H9 (cell line): ENCODE data around the gene METTL21C. TPM values are rescaled to one million over a fixed set of nuclear protein-coding genes. Genes with fewer than 3 reads are reported as not detected.

Source experiments
- DNase-seq: peaks from one replicate; pipeline ENCODE4 v3.0.0-alpha.2; 2017
- H2AFZ ChIP-seq: one replicate; pipeline ENCODE4 v1.6.1; 2013; ENCODE audit warnings: mild to moderate bottlenecking, low read length, control low read depth, moderate library complexity
- H2AK5ac ChIP-seq: 2 replicates; pipeline ENCODE4 v1.6.1; 2013; ENCODE audit warnings: low read length, control low read depth, mixed read lengths; ENCODE audit not compliant: insufficient read length
- H2BK120ac ChIP-seq: one replicate; pipeline ENCODE4 v1.6.1; 2013; ENCODE audit warnings: low read depth, mild to moderate bottlenecking, low read length, control low read depth, inconsistent platforms; ENCODE audit not compliant: poor library complexity, severe bottlenecking
- H2BK12ac ChIP-seq: 2 replicates; pipeline ENCODE4 v1.6.1; 2013; ENCODE audit warnings: low read length, control low read depth, mixed read lengths, low read depth; ENCODE audit not compliant: insufficient read length
- H2BK15ac ChIP-seq: 2 replicates; pipeline ENCODE4 v1.6.1; 2013; ENCODE audit warnings: low read depth, low read length, control low read depth
- H2BK20ac ChIP-seq: one replicate; pipeline ENCODE4 v1.6.1; 2013; ENCODE audit warnings: low read depth, mild to moderate bottlenecking, low read length, control low read depth, inconsistent platforms; ENCODE audit not compliant: poor library complexity, severe bottlenecking
- H2BK5ac ChIP-seq: 2 replicates; pipeline ENCODE4 v1.6.1; 2013; ENCODE audit warnings: low read length, control low read depth, mixed read lengths; ENCODE audit not compliant: insufficient read length
- H3K14ac ChIP-seq: 2 replicates; pipeline ENCODE4 v1.6.1; 2013; ENCODE audit warnings: low read length, control low read depth; ENCODE audit not compliant: insufficient read depth
- H3K18ac ChIP-seq: 2 replicates; pipeline ENCODE4 v1.6.1; 2013; ENCODE audit warnings: low read depth, mild to moderate bottlenecking, mixed read lengths, low read length, control low read depth; ENCODE audit not compliant: insufficient read length
- H3K23ac ChIP-seq: 2 replicates; pipeline ENCODE4 v1.6.1; 2013; ENCODE audit warnings: low read length, control low read depth, mixed read lengths, low read depth; ENCODE audit not compliant: insufficient read length
- H3K23me2 ChIP-seq: 2 replicates; pipeline ENCODE4 v1.6.1; 2013; ENCODE audit warnings: low read depth, mild to moderate bottlenecking, mixed read lengths, low read length, control low read depth; ENCODE audit not compliant: insufficient read length, poor library complexity, severe bottlenecking
- H3K27ac ChIP-seq: 2 replicates; pipeline ENCODE4 v1.5.1; 2013; ENCODE audit warnings: low read length, control low read depth, mixed read lengths, low read depth; ENCODE audit not compliant: insufficient read length
- H3K27me3 ChIP-seq: 2 replicates; pipeline ENCODE4 v1.6.1; 2013; ENCODE audit warnings: low read length, control low read depth, inconsistent platforms; ENCODE audit not compliant: insufficient read depth
- H3K4ac ChIP-seq: 2 replicates; pipeline ENCODE4 v1.6.1; 2013; ENCODE audit warnings: low read depth, mild to moderate bottlenecking, control low read depth, inconsistent platforms, low read length, moderate library complexity
- H3K4me1 ChIP-seq: 2 replicates; pipeline ENCODE4 v1.6.1; 2013; ENCODE audit warnings: low read length, control low read depth, inconsistent platforms; ENCODE audit not compliant: insufficient read depth
- H3K4me2 ChIP-seq: 2 replicates; pipeline ENCODE4 v1.6.1; 2013; ENCODE audit warnings: low read length, control low read depth, mixed read lengths; ENCODE audit not compliant: insufficient read length, insufficient read depth
- H3K56ac ChIP-seq: 2 replicates; pipeline ENCODE4 v1.6.1; 2013; ENCODE audit warnings: low read depth, mild to moderate bottlenecking, mixed read lengths, low read length, control low read depth; ENCODE audit not compliant: insufficient read length
- H3K79me1 ChIP-seq: 2 replicates; pipeline ENCODE4 v1.6.1; 2013; ENCODE audit warnings: low read depth, mild to moderate bottlenecking, moderate library complexity, low read length, control low read depth, inconsistent platforms; ENCODE audit not compliant: insufficient read depth, poor library complexity, severe bottlenecking
- H3K79me2 ChIP-seq: 2 replicates; pipeline ENCODE4 v1.6.1; 2013; ENCODE audit warnings: low read length, control low read depth, inconsistent platforms; ENCODE audit not compliant: insufficient read depth
- H3K9ac ChIP-seq: 2 replicates; pipeline ENCODE4 v1.6.1; 2013; ENCODE audit warnings: low read length, control low read depth, mixed read lengths; ENCODE audit not compliant: insufficient read length; ENCODE audit errors: extremely low read depth
- H3K9me3 ChIP-seq: one replicate; pipeline ENCODE4 v1.6.1; 2013; ENCODE audit warnings: low read depth, low read length, inconsistent platforms; ENCODE audit not compliant: control insufficient read depth
- H3T11ph ChIP-seq: one replicate; pipeline ENCODE4 v1.6.1; 2013; ENCODE audit warnings: mild to moderate bottlenecking, low read length, control low read depth, inconsistent platforms
- H4K20me1 ChIP-seq: one replicate; pipeline ENCODE4 v1.6.1; 2013; ENCODE audit not compliant: control insufficient read depth, insufficient read length, insufficient read depth
- H4K5ac ChIP-seq: 2 replicates; pipeline ENCODE4 v1.6.1; 2013; ENCODE audit warnings: low read depth, mild to moderate bottlenecking, mixed read lengths, low read length, control low read depth; ENCODE audit not compliant: insufficient read length
- H4K8ac ChIP-seq: replicated peaks from 2 replicates; pipeline ENCODE4 v1.6.1; 2013; ENCODE audit warnings: low read length, control low read depth, mixed read lengths, low read depth; ENCODE audit not compliant: insufficient read length
- H4K91ac ChIP-seq: 2 replicates; pipeline ENCODE4 v1.6.1; 2013; ENCODE audit warnings: low read depth, mild to moderate bottlenecking, moderate library complexity, mixed read lengths, low read length, control low read depth; ENCODE audit not compliant: insufficient read length
- H3K27ac Mint-ChIP-seq, 3 experiments: 2 replicates in 2 of 3; 3 replicates in 1 of 3; pipeline ENCODE4 v1.8.0; 2020 to 2021; ENCODE audit warnings: mixed read lengths in 3 of 3, mild to moderate bottlenecking in 1 of 3, moderate library complexity in 1 of 3
- H3K27me3 Mint-ChIP-seq: 2 replicates; pipeline ENCODE4 v1.8.0; 2021; ENCODE audit warnings: low read depth, mild to moderate bottlenecking, moderate library complexity, mixed read lengths
- H3K36me3 Mint-ChIP-seq, 3 experiments: 2 replicates in 2 of 3; 3 replicates in 1 of 3; pipeline ENCODE4 v1.8.0; 2020 to 2021; ENCODE audit warnings: low read depth in 3 of 3, mixed read lengths in 3 of 3; ENCODE audit not compliant: insufficient read depth in 1 of 3
- H3K4me1 Mint-ChIP-seq, 2 experiments: 2 replicates each; pipeline ENCODE4 v1.8.0; 2020; ENCODE audit warnings: mixed read lengths in 2 of 2
- H3K4me3 Mint-ChIP-seq, 2 experiments: 2 replicates in 1 of 2; 3 replicates in 1 of 2; pipeline ENCODE4 v1.8.0; 2020 to 2021; ENCODE audit warnings: mild to moderate bottlenecking in 2 of 2, mixed read lengths in 2 of 2, moderate library complexity in 1 of 2
- H3K9me3 Mint-ChIP-seq, 2 experiments: 2 replicates in 1 of 2; 3 replicates in 1 of 2; pipeline ENCODE4 v1.8.0; 2020; ENCODE audit warnings: mild to moderate bottlenecking in 2 of 2, mixed read lengths in 2 of 2, moderate library complexity in 1 of 2
- WGBS: extraction: QIAGEN DNeasy Blood & Tissue Kit; methylation state at CpG from one replicate; pipeline ENCODE4 v1.1.7; 2013; ENCODE audit warnings: missing lambda C conversion rate, low lambda C conversion rate, mixed read lengths; ENCODE audit not compliant: insufficient read length; ENCODE audit errors: extremely low coverage; 5-methylcytosine and 5-hydroxymethylcytosine counted together
- total RNA-seq: library from RNA; stranded (reverse); gene quantifications from 2 replicates; pipeline ENCODE4 v1.2.1, GENCODE V29; 2021
- TF ChIP-seq, protein P1 (sequence below): fragments of 200-600 bp; sonication (generic); conservative IDR thresholded peaks from 3 replicates; pipeline ENCODE4 v1.8.0; 2021; ENCODE audit warnings: antibody characterized with exemption, mild to moderate bottlenecking

The METTL21C gene
- total RNA-seq, 1 experiment from 2014 or later, result not detected

DNA sequence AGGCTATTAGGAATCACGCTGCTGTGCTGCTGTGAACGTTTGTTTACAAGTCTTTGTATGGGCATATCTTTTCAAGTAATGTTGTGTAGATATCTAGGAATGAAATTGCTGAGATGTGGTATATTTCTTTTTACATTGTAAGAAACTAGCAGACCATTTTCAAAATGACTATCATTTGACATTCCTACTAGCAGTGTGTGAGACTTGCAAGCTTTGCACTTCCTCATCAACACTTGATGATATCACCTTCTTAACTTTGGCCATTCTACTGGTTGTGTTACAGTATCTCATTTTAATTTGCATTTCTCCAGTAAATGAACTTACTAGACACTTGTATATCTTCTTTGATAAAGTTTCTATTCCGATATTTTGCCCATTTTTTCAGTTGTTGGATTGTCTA is 12.1 kb downstream of the METTL21C start:
- Histone ChIP-seq H4K91ac (no peak overlapping the region), H3K27me3 (no peaks in the 10 kb centered on the region), H3K4me1 (no peaks in the 10 kb centered on the region), H2BK12ac (no peak overlapping the region), H2BK20ac (no peak overlapping the region), H3K56ac (no peak overlapping the region), H2BK5ac (no peak overlapping the region), H3K23ac (no peak overlapping the region), H3K27ac (no peak overlapping the region), H2BK15ac (no peak overlapping the region), H2AFZ (no peak overlapping the region), H3K4me2 (no peak overlapping the region), H3K9me3 (no peaks in the 10 kb centered on the region), H4K8ac (no peak overlapping the region), H3K4ac (no peak overlapping the region), H3K14ac (no peak overlapping the region), H4K20me1 (no peaks in the 10 kb centered on the region), H3T11ph (no peak overlapping the region), H3K79me2 (no peaks in the 10 kb centered on the region), H4K5ac (no peak overlapping the region), H2AK5ac (no peak overlapping the region), H3K79me1 (no peaks in the 10 kb centered on the region), H3K9ac (no peak overlapping the region), H2BK120ac (no peak overlapping the region), H3K23me2 (no peaks in the 10 kb centered on the region), H3K18ac (no peak overlapping the region)
- no peaks in the 10 kb centered on the region for H3K9me3 Mint-ChIP-seq
- H3K36me3 Mint-ChIP-seq, result peaks cover 7 to 17% (median 16%) of the 10 kb centered on the region in 3 experiments; a peak in 6 of 7 replicates
- no peak overlapping the region for H3K4me3 Mint-ChIP-seq
- H3K4me1 Mint-ChIP-seq, result peaks cover 5 to 6% of the 10 kb centered on the region in 2 experiments
- no CpG with 5 or more reads among the region's 3 CpGs for WGBS
- TF ChIP-seq, protein P1, sequence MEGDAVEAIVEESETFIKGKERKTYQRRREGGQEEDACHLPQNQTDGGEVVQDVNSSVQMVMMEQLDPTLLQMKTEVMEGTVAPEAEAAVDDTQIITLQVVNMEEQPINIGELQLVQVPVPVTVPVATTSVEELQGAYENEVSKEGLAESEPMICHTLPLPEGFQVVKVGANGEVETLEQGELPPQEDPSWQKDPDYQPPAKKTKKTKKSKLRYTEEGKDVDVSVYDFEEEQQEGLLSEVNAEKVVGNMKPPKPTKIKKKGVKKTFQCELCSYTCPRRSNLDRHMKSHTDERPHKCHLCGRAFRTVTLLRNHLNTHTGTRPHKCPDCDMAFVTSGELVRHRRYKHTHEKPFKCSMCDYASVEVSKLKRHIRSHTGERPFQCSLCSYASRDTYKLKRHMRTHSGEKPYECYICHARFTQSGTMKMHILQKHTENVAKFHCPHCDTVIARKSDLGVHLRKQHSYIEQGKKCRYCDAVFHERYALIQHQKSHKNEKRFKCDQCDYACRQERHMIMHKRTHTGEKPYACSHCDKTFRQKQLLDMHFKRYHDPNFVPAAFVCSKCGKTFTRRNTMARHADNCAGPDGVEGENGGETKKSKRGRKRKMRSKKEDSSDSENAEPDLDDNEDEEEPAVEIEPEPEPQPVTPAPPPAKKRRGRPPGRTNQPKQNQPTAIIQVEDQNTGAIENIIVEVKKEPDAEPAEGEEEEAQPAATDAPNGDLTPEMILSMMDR, result no peak
- no peak for DNase-seq
- no peaks in the 10 kb centered on the region for H3K27me3 Mint-ChIP-seq
- H3K27ac Mint-ChIP-seq, result no peak overlapping the region
